Hepatic stellate cell (primary cell): ENCODE measurements around the gene TWIST2.
A peak's percentile ranks its signal among the peaks of the same experiment; 100 is the strongest.

Experiments
- DNase-seq: peaks from one replicate; pipeline ENCODE4 v3.0.0; 2011; ENCODE audit warnings: low spot score

The TWIST2 gene

DNA sequence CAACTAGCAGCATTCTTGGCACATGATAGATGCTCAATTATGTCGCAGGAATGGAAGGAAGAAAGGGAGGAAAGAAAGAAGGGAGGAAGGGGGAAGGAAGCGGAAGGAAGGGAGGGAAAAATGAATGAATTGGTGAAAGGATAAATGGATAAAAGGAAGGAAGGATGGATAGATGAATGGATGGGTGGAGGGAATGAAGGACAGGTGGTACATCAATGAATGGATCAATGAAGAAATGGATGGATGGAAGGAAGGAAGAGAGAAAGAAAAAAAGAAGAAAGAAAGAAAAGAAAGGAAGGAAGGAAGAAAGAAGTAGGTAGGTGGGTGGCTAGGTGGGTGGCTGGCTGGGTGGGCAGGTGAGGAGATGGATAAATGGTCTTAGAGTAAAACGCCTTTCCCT is 56.8 kb downstream of the TWIST2 start:
- DNase-seq: no peak

DNA sequence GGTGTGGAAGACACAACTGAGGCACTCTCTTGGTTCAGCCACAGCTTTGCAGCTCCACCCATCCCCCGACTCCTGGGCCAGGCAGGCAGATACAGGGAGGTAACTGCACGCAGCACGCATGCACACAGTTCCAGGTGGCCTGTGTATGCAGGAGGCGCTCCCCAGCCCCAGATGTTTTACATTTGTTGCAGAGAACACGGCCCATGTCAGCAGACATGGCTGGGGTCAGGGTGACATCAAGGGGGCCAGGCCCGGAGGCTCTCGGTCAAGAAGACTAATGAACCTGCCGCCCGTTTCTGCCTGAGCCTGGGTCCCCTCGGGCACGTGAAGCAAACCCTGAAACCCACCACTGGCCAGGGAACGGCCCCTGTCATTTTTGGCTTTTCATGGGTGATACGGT is 57.3 kb downstream of the TWIST2 start:
- no peak for DNase-seq

DNA sequence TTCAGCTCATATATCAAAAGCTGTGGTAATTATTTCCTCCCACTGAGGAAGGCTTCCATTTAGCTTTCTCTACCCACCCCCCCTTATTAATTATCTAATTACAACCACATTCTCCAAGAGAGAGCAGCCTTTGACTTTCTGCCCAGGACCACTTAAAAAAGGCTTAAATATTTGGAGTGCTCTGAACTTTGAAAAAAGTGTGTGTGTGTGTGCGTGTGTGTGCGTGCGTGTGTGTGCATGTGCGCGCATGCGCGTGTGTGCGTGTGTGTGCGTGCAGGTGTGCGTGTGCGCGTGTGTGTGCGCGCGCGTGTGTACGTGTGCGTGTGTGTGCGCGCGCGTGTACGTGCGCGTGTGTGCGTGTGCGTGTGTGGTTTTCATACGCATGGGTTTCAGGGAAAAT is 57.8 kb downstream of the TWIST2 start:
- no peak for DNase-seq

DNA sequence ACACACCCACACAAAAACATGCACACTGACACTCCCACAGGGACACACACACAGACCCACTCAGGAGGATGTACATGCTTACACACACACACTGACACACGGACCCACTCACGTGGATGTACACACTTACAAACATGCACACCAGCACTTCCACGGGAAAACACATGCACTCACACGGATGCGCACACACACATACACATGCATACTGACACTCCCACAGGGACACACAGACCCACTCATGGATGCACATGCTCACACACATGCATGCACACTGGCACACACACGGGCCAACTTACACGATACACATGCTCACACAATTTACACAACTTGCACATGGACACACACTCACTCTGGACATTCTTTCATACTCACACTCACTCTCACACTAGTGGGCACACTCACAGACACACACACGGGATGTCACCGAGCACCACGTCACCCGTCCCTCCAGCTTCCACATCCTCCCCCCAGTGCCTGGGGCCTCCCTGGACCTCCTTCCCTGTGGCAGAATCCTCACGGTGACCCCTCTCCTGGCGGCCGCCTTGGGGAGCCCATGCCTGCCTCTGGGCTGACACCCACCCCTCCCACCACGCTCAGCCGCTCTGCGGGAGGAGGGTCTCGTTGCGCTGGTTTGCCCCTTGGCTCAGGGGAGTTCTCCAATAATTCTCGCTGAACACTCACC is 58.5 kb downstream of the TWIST2 start:
- no peak for DNase-seq

DNA sequence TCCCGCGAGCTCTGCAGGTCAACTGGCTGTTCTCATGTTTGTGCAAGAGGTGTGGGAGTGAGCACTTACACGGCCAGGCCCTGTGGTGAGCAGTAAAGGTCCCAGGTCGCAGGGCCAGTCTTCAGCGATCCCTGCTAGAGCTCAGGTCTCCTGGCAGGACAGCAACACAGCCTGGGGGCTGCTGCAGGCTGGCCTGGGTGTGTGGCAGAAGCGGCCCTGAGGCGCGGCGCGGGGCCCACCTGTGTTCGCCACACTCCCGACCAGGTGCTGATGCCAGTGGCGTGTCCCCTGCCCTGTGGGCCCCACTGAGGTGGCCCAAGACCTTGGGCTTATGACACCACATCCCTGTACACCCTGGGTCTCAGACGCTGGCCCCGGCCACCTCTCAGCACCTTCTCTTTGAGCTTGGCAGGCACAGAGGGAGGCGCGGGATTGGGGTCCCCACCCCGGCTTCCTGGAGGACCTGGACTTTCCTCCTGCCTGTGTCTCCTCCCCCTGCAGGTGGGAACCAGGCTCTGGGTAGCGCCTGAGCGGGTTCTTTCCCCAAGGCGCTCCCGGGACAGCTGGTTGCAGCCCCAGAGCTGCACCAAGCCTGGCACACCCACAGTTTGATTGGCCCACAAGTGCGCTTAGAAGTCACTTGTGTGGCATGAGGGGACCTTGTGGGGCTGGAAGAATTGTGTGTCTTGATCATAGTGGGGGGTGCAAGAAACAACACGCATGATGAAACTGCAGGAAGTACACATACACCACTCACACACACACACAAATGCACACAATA is 59.2 kb downstream of the TWIST2 start:
- DNase-seq: no peak

DNA sequence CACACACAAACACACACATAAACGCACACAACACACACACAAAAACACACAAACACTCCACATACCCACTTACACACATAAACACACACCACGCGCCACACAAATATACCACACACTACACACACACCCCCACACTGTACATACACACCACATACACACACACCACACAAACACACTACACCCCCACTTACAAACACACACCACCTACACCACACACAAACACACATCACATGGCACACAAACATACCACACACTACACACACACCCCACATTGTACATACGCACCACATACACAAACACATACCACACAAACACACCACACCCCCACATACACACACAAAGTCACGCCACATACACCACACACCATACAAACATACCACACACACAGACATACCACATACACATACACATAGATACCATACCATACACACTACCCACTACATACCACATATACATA is 59.9 kb downstream of the TWIST2 start:
- DNase-seq: no peak

DNA sequence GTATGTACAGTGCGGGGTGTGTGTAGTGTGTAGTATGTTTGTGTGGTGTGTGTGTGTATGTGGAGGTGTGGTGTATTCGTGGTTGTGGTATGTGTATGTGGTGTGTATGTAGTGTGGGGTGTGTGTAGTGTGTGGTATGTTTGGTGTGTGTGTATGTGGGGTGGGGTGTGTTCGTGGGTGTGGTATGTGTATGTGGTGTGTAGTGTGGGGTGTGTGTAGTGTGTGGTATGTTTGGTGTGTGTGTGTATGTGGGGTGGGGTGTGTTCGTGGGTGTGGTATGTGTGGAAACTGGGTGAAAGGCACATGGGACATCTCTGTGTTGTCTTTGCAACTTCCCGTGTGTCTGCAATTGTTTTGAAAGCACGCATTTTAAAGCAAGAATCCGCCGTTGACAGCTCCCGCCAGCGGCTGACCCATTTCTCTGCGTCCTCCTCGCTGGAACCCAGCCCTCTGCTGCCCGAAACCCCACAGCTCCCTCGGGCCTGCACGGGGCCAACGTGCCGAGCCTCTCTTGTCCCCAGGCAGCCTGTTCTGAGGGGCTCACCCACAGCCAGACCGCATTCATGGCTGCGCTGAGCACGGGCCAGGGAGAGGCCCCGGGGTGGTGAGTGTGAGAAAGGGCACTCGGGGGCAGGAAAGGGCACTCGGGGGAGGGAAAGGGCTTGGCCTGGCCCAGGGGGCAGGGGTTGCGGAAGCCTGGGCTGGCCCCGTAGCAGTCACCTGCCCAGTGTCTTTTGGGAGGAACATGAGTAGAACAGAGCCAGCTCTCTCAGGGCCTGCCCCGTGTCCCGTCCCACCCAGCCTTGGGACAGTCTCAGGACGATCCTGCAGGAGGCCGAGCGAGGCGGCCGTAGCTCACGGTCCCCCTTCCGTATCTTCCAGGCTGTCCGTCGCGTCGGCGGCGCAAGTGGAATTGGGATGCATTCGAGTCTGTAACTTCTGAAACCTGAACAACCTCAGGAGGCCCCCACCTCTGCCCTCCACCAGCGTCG is 61.4 kb downstream of the TWIST2 start:
- peak; percentile 64 for DNase-seq

DNA sequence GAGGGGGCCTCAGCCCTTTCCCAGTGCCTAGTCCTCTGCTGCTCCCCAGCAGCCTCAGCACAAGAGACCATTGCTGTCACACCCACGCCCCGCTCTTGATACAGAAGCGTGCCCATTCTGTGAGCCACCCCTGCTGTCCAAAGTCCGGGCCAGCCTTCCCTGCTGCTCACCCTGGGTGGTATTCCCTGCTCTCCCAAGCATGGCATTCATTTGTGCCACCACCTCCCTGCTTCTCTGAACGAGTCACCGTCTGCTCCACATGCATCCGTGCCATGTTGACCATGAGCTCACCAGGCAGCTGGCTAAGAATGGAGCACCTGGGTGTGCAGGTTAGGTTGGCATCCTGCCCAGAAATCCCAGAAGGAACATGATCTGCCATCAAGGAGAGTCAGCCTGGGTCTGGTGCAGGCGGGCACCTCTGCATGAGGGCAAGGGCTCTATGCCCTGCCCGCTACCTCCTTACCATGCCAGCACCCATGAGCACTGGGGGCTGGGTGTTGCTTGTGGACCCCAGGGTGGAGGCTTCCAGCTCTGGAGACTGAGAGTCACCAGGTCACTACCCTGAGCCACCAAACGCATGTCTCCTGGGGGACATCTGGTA is 63.0 kb downstream of the TWIST2 start:
- no peak for DNase-seq

DNA sequence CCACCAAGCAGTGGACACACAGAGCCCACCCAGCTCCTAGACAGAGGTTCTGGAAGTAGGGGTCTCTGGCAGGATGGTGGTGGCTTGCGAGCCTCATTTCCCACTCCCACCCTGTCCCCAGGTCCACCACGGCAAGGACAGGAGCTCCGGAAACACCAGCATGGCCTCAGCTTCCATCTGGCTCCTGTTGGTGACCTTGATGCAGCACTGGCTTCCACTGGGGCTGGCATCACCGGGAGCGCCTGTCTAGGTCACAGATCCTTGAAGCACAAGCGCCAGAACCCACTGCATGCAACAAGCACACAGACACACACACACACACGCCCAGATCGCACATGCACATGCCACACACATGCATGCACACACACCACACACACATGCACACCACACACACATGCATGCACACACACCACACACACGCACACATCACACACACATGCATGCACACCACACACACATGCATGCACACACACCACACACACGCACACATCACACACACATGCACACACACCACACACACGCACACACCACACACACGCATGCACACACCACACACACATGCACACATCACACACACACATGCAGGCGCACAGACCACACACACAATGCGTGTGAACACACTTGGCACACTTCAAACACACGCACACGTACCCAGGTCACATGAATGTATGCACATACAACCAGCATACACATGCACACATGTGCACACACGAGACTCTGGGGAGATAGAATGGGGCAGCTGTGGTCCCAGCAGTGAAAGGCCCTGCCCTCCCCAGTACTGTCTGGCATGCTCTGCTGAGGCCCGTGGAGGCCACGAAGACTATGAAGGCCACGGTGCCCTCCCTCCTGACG is 63.7 kb downstream of the TWIST2 start:
- DNase-seq: no peak

DNA sequence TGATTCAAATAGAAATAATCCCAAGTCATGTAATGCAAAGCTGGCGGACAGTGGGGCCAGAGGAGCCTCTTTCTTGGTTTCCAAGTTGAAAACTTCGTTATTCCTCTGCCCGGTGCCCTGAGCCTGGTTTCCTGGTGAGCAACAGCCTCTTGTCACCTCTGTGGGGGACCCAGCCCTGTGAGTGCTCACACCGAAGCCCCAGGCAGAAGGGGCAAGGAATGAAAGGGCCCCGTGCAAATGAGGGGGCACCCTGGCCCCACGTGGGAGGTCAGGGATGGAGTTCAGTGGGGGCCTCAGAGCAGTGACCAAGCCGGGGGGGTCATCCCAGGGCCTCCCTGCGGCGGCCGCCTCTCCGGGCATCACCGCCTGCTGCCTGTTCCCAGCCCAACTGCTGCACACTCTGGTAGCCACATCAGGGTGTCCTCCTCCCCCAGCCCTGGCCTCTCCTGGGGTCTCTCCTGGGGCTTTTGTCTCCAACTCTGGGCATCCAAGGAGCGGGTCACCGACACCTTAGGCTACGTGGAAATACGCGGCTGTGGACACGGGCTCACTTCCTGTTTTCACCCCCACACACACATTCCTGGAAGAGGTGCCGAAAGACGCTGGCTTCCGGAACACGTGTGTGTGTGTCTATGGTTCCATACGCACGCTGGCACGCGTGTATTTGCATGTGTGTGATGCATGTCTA is 64.5 kb downstream of the TWIST2 start:
- DNase-seq: no peak

DNA sequence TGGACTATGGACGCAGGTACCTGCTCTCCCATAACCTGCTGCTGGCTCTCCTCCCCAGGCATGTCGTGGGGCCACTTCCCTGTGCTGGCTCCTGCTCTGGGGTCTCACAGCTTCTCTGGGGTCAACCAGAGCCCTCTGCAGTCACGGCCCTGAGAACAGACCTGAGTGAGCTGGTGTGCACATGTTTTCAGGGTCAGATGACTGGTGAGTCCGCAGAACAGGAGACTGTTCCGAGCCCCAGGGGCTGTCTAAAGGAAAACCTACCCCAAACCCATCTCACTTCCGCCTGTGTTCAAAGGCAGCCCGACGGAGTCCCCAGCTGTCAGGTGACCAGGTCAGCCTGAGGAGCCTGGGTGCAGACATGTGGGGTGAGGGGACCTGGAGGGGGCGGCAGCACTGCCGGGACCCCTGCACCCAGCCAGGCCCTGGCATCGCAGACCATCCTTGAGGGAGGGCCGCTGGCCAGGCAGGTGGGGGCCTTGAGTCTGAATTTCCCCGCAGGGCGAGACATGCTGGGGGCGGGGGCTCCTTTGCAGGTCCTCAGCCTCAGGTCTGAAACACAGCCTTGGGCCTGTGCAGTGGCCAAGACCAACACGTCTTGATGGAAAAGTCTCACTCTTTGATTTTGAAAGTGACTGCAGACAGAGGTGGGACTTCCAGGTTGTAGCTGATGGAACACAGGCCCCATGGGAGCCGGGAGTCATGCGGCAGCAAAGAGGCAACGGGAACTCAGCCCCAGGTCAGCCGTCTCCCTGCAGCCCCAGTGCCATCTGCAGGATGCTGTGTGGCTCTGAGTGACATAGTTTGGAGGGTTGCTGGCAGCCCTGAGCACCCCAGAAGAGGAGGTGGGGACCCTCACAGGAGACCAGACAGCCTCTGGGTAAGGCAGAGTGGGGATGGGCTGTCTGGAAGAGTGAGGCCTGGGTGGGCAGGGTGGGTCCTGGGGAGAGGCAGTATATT is 65.3 kb downstream of the TWIST2 start:
- DNase-seq: no peak

DNA sequence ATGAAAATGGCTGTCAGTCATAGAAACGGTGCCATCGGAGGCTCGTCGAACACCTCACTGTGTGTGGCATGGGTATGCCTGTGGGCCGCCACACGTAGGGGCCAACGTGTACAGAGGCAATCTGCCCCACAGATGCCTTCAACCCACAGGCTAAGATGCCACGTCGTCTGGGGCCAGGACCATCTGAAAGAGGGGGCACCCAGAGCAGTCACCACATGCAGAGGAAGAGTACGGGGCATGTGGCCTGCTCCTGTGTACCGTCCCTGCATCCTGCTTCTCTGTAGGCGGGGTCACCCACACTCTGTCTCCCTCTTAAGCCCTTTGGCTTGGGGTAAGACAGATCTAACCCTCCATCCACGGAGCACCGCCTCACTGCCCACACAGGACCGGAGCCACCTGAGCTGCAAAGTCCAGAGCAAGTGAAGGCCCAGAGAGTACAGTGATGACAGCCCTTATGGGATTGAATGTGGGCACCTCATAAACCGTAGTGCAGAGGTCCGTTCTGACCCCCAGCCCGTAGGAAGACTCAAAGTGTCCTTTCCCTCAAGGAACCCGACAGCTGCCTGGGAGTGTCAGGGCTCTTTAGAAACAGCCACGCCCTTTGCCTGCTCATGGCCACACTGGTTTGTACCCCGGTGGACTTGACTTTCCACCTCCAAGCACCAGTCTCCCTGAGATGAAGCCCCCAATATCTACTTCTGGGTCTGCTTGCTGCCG is 66.2 kb downstream of the TWIST2 start:
- no peak for DNase-seq

DNA sequence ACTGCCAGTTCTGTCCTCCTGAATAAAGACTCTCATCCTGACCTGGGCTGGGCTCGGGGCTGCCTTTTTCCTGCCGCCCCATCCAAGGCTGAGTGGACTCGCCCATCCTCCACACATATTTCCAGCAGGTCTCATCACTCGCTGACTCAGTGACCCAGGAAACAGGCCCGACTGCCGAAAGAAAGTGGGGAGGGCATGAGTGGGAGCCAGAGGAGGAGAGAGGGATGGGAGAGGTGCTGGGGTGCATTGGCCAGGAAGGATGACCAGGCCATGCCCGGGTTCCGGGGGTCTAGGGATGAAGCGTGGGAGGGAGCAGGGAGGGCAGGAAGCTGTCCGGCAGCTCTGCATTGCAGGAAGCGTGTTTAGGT is 66.7 kb downstream of the TWIST2 start:
- peak; percentile 85 for DNase-seq

DNA sequence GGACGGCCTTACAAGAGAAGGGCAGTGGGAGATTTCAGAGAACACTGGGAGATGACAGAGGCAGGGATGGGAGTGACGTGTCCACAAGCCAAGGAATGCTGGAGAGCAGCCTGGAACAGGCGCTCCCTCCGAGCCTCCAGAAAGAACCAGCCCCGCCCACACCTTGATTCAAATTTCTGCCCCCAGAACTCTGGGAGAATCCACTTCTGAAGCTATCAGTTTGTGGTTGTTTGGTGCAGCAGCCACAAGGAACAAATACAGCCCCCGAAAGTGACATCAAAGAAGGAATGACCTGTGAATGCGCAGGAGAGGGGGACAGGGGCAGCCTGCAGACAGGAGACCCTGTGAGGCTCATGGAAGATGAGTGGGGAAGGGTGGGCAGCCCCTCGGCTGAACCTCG is 67.3 kb downstream of the TWIST2 start:
- DNase-seq: no peak

DNA sequence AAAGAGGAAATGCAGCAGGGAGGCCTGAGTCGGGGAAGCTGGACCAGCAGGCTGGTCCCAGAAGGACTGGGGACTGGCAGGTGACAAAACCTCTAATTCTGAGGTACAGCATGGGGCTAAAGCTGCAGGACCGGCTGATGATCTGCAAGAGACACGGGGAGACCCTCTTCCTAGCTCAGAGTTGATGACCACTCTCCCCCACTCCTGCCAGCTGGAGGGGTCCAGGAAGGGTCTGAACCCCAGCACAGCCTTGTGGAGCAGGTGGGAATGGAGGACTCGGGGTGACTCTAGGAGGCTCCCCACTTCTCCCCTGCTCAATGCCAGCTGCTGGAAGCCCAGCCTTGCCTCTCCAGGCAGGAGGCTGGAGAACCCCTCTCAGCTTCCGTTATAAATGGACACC is 67.7 kb downstream of the TWIST2 start:
- DNase-seq: no peak

DNA sequence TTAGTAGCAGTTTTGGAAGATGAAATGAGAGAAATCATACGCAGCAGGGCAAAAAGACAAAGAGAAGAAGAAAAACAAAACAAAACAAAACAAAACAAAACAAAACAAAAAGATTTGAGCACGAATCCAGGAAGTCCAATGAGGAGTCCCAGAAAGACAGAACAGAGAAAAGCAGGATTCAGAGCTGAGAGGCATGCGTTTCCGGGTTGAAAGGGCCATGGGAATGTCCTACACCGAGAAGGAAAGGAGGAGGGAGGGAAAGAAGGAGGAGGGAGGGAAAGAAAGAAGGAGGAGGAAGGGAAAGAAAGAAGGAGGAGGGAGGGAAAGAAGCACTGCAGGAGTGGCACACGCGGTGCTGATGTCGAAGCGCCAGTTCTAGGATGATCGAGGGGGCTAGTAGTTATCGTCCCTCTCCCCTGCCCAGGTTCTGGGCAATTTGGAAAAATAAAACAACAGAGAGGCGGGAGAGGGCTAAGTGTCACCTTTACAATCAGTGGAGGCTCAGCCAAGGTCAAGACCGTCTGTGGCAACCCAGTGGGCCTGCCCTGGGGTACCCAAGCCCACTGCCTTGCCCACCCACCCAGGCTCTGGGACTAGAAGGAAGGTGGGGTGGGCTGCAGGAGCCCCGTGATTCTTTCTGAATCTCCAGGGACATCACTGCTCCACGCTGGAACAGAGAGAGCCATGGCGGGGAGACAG is 68.4 kb downstream of the TWIST2 start:
- no peak for DNase-seq

DNA sequence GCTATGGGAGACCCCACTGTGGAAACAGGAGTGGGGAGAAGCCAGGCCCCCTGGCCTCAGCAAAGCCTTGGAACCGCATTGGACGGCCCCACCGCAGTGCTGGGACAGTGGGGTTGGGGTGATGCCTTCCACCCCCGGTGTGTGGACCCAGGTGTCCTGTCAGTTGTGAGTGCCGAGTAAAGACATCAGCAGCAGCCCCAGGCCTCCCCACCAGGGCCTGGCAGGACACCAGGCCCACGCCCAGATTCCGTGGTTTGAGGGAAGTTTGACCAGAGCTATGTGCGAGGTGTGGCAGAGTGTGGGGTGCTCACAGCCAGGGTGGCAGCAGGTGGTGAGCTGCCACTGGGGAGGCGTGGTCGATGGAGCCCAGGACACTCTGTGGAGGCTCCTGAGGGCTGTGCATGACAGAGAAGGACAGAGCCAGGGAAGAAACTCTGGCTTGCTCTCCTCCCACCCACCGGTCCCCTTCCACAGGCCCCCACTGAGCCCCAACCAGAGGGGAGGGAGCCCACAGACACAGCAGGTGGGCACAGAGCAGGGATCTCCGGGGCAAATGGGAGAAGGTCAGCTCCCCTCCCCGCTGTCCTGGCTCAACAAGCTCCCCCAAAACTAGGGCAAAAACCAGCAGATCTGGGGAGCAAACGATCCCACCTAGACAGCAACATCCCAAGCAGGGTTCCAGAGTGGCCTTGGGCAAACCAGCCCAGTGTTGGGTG is 69.1 kb downstream of the TWIST2 start:
- DNase-seq: no peak
